Thoracic aorta (tissue), 2 donors: ENCODE measurements around the gene CKMT2. TPM values are rescaled to one million over a fixed set of nuclear protein-coding genes. Genes with fewer than 3 reads are reported as not detected.

Experiments used
- ATAC-seq: fragments of 150-250 bp; one replicate; pipeline ENCODE4 v1.8.0; 2017; ENCODE audit warnings: low read depth; ENCODE audit not compliant: insufficient number of reproducible peaks, low FRiP score
- DNase-seq: peaks from one replicate; pipeline ENCODE4 v3.0.0-alpha.2; 2020; ENCODE audit warnings: low spot score
- H3K27ac ChIP-seq, 2 donors: fragments of 200-600 bp; sonication (generic); 1 replicate in 1 of 2; 2 replicates in 1 of 2; pipeline ENCODE4 v1.5.1; 2016; ENCODE audit warnings: mild to moderate bottlenecking in 2 of 2, moderate library complexity in 2 of 2
- H3K27me3 ChIP-seq: fragments of 200-600 bp; sonication (generic); replicated peaks from 2 replicates; pipeline ENCODE4 v1.6.0; 2016; ENCODE audit warnings: mild to moderate bottlenecking; ENCODE audit not compliant: insufficient read depth
- H3K36me3 ChIP-seq: fragments of 200-600 bp; sonication (generic); one replicate; pipeline ENCODE4 v1.5.1; 2016
- H3K4me1 ChIP-seq, 2 donors: fragments of 200-600 bp; sonication (generic); 1 replicate in 1 of 2; 2 replicates in 1 of 2; pipeline versions ENCODE4 v1.5.1 to v1.6.0; 2016; ENCODE audit warnings: low read depth in 2 of 2, mild to moderate bottlenecking in 1 of 2; ENCODE audit not compliant: control insufficient read depth in 1 of 2
- H3K4me3 ChIP-seq: fragments of 200-600 bp; sonication (generic); 2 replicates; pipeline ENCODE4 v1.5.1; 2016; ENCODE audit warnings: mild to moderate bottlenecking
- H3K9me3 ChIP-seq: fragments of 200-600 bp; sonication (generic); 2 replicates; pipeline ENCODE4 v1.5.1; 2016
- total RNA-seq, 2 donors: library from RNA; depleted of rRNA; stranded (reverse); fragments of >200 nt; gene quantifications; one replicate each; pipeline versions ENCODE4 v1.1.0 to v1.2.3, GENCODE V29; 2016
- TF ChIP-seq, protein P1 (sequence below): fragments of 200-600 bp; sonication (generic); IDR thresholded peaks from one replicate; pipeline ENCODE4 v1.5.1; 2019; ENCODE audit warnings: antibody characterized with exemption

CKMT2 gene
- total RNA-seq, 2 donors from 2014 or later, result 16.8 to 20.6 TPM

DNA sequence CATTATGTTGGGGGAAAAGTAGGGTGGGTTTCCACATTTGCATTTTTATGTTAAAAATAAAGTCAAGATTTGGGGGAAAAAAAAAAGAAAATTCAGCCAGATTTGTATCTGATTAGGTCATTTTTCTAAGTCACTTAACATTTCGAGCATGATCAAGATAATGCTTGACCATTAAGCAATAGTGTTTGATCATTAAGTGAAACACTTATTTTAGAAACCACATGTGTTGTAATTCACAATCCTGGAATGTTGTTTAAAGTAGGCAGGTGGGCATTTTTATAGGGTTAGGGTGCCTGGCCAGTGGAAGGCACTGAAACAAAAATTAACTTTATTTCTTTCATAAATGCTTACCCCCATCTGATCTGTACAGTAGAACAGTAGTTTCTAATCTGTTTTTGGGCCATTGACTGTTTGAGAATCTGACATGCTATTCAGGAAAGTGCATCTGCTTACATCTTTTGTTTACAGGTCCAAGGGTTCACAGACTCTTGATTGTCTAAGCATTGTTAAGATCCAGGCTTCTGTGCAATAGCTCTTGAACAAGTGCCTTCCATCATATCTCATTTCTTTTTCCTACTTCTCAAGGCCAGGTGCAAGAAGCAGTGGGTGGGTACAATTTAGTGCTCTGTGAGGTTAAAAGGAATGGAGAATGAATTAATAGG is 77.4 kb downstream of the CKMT2 start:
- ATAC-seq, result no peak
- TF ChIP-seq, protein P1, sequence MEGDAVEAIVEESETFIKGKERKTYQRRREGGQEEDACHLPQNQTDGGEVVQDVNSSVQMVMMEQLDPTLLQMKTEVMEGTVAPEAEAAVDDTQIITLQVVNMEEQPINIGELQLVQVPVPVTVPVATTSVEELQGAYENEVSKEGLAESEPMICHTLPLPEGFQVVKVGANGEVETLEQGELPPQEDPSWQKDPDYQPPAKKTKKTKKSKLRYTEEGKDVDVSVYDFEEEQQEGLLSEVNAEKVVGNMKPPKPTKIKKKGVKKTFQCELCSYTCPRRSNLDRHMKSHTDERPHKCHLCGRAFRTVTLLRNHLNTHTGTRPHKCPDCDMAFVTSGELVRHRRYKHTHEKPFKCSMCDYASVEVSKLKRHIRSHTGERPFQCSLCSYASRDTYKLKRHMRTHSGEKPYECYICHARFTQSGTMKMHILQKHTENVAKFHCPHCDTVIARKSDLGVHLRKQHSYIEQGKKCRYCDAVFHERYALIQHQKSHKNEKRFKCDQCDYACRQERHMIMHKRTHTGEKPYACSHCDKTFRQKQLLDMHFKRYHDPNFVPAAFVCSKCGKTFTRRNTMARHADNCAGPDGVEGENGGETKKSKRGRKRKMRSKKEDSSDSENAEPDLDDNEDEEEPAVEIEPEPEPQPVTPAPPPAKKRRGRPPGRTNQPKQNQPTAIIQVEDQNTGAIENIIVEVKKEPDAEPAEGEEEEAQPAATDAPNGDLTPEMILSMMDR, result no peak
- Histone ChIP-seq H3K36me3 (peaks cover 34% of the 10 kb centered on the region), H3K9me3 (no peaks in the 10 kb centered on the region), H3K27ac (no peak overlapping the region), H3K4me1 (no peaks in the 10 kb centered on the region), H3K27me3 (no peaks in the 10 kb centered on the region), H3K4me3 (no peak overlapping the region)
- no peak for DNase-seq

DNA sequence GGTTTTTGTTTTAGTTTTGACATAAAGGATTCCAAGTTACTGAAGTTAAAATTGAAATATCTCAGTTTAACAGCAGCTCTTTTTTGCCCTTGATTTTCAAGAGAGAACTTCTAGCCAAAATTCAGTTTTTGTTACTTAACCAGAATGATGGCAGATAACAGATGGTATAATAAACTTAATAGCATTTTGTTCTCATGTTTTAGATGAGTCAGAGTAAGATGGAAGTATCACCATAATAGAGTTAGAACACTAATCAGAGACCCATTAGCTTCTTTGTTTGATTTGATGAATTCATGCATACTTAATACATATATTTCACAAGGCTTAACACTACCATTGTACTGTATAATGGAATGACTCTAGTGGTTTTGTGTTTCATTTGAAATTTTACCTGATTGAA is 80.2 kb downstream of the CKMT2 start:
- H3K36me3 ChIP-seq, result peaks cover 34% of the 10 kb centered on the region
- H3K27me3 ChIP-seq, result no peaks in the 10 kb centered on the region
- H3K27ac ChIP-seq, result no peak overlapping the region
- TF ChIP-seq, protein P1, result no peak
- no peaks in the 10 kb centered on the region for H3K4me1 ChIP-seq
- no peak overlapping the region for H3K4me3 ChIP-seq
- DNase-seq (no peak), ATAC-seq (no peak)
- H3K9me3 ChIP-seq, result no peaks in the 10 kb centered on the region

DNA sequence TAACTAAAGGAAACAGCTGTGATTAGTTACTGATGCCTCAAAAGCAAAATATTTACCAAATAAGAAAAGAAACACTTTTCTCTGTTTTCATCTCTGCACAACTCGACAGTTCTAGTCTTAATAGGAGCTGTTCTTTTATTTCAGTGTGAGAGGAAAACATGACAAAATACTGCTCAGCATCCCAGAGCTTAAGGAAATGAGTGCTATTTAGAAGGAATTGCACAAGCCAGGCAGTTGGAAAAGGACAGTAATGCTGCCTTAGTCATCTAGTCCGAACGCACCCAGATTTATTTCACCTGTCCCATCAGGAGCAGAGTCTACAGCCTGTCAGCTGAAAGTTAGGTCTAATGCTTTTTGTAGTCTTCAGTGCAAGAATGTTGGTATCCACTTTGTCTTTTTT is 80.6 kb downstream of the CKMT2 start:
- TF ChIP-seq, protein P1, result no peak
- H3K36me3 ChIP-seq, result peaks cover 34% of the 10 kb centered on the region
- ATAC-seq (no peak), DNase-seq (no peak)
- H3K27me3 ChIP-seq, result no peaks in the 10 kb centered on the region
- no peak overlapping the region for H3K4me3 ChIP-seq
- H3K4me1 ChIP-seq, result no peaks in the 10 kb centered on the region
- H3K9me3 ChIP-seq, result no peaks in the 10 kb centered on the region
- no peak overlapping the region for H3K27ac ChIP-seq

DNA sequence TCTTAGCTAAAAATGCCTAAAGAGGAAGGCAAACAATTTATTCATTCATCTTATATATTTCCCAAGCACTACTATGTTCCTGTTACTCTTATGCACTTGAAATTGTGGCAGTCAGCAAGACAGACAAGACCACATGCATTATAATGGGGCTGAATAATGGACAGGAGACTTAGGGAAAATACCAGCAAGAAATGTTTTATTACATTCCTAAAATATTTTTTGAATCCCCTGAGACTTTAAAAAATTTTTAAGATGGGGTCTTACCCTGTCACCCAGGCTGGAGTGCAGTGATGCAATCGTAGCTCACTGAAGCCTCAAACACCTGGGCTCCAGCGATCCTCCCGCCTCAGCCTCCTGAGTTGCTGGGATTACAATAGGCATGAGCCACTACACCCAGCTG is 81.5 kb downstream of the CKMT2 start:
- Histone ChIP-seq H3K27ac (no peak overlapping the region), H3K4me3 (no peak overlapping the region), H3K36me3 (peaks cover 31% of the 10 kb centered on the region), H3K4me1 (no peaks in the 10 kb centered on the region), H3K27me3 (no peaks in the 10 kb centered on the region), H3K9me3 (no peaks in the 10 kb centered on the region)
- TF ChIP-seq, protein P1, result no peak
- ATAC-seq (no peak), DNase-seq (no peak)

DNA sequence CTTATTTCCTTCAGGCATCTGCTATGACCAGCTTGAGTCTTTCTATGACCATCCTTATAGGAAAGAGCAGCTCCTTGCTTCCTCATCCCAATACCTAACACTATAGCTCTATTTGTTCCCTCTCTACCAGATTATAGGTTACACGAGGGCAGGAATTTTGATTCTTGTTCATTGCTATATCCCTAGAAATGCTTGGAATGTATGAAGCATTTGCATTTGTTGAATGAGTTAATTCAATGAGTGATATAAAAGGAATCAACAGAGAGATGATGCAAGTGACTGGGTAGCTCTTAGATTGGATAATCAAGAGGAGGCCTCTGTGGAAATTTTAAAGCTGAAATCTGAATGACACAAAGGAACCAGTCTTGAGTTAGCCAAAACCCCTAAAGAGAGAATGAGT is 82.2 kb downstream of the CKMT2 start:
- ATAC-seq (no peak), DNase-seq (no peak)
- H3K9me3 ChIP-seq, result no peaks in the 10 kb centered on the region
- TF ChIP-seq, protein P1, result no peak
- H3K4me1 ChIP-seq, result no peaks in the 10 kb centered on the region
- H3K36me3 ChIP-seq, result peaks cover 28% of the 10 kb centered on the region
- no peak overlapping the region for H3K4me3 ChIP-seq
- H3K27ac ChIP-seq, result no peak overlapping the region
- no peaks in the 10 kb centered on the region for H3K27me3 ChIP-seq
